Activated CD8-positive, alpha-beta memory T cell treated with anti-CD3 and anti-CD28 coated beads for 36 hours (primary cell): ENCODE results near the gene PDE4A. TPM values are rescaled to one million over a fixed set of nuclear protein-coding genes. Genes with fewer than 3 reads are reported as not detected.
"Not testable (repeated sequence)": the region's sequence is repeated elsewhere in the genome, so short reads cannot be mapped to it uniquely, and the experiment has no call there.

Experiments
- CTCF ChIA-PET: fragments of 350-600 bp; sonication (Branson Sonifier 250); formaldehyde crosslinking; loops from one replicate; lab custom pipeline; 2021; ENCODE audit warnings: antibody characterized with exemption; lab: Charles Lee
- POLR2A ChIA-PET: fragments of 350-600 bp; sonication (Branson Sonifier 250); formaldehyde crosslinking; loops from one replicate; lab custom pipeline; 2021; ENCODE audit warnings: antibody characterized with exemption; lab: Charles Lee
- total RNA-seq, 2 experiments: library from RNA; stranded (reverse); gene quantifications; one replicate each; pipeline ENCODE4 v1.2.3, GENCODE V29; 2021

The PDE4A gene
- total RNA-seq, 2 experiments from 2014 or later: 30.3 to 31.2 TPM

DNA sequence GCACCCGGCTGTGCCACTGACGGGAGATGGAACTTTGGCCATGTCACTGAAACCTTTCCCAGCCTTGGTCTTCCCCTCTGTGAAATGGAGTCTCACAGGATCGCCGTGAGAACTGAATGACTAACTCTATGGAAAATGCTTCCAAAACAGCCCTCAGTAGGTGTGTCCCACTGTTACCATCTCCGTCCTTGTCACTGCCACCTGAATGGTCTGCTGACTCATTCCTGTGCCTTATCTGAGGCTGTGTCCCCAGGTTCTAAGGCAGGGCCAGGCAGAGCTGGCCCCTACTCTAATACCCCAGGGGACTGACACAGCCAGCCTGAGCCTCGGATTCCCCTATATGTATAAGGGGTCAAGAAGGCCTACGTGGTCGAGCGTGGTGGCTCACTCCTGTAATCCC, 21.5 kb upstream of the PDE4A start:
- ChIA-PET CTCF (interaction anchor here (0.8 to 21.9 kb wide), 5 partner anchors 8 to 141 kb away, joined by 3 to 647 read pairs (median 4); partner anchors contain the start of gene PDE4A), POLR2A (no interaction called here)

DNA sequence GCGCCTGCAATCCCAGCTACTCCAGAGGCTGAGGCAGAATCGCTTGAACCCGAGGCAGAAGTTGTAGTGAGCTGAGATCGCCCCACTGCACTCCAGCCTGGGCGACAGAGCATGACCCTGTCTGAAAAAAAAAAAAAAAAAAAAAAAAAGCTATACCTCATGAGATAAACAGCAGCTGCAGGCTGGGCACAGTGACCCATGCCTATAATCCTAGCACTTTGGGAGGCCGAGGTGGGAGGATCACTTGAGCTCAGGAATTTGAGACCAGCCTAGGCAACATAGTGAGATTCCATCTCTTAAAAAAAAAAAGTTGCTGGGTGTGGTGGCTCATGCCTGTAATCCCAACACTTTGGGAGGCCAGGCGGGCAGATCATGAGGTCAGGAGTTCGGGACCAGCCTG, 21.0 kb upstream of the PDE4A start:
- CTCF ChIA-PET: interaction anchor here (0.8 to 21.9 kb wide), 6 partner anchors 9 to 141 kb away, joined by 3 to 647 read pairs (median 4); partner anchors contain the start of gene PDE4A

DNA sequence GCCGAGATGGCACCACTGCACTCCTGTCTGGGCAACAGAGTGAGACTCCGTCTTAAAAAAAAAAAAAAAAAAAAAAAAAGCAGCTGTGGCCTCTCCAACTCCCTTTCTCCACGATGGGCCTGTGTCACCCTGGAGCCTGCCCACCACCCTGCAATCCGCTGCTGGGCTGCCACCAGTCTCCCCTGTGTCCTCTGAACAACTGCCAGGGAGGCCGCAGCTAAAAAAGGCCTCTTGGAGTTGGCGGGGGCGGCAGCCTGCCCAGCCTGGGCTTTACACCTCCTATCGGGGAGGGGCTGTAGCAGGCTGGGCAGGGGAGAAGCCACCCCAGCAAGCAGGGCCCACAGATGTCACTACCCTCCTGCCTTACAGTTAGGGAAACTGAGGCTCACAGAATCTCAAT, 20.5 kb upstream of the PDE4A start:
- ChIA-PET POLR2A (no interaction called here), CTCF (interaction anchor here (0.8 to 21.9 kb wide), 7 partner anchors 9 to 142 kb away, joined by 3 to 647 read pairs (median 4); partner anchors contain the start of genes ICAM1 and PDE4A)

More for the DNA sequence above, 21.0 kb upstream of the PDE4A start:
- POLR2A ChIA-PET: not testable (repeated sequence)

DNA sequence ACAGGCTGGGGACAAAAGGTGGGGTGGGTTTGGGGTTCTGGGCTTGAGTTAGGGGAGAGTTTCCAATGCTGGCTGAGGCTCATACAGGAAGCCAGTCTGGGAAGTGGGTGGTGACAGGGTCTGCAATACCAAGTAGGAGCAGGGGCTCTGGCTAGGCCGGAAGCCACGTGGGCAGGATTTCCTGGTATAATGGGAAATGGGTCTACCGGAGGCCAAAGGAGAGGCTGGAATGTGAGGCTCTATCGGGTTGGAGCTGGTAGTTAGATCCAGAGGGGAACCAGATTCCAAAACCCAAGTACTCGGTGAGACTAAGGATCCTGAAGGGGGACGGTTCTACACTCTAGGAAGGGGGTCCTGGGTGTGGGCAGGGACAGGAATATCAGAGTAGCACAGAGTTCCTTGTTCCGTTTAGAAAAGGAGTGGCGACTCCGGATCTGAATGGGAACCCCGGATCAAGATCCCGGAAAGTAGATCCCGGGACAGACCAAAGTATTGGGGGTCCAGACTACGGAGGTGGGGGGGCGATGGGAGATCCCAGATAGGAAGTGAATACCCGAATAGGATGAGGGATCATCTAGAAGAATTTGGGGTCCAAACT, 17.8 kb upstream of the PDE4A start:
- CTCF ChIA-PET: interaction anchor here (2.0 to 21.9 kb wide), 7 partner anchors 11 to 149 kb away, joined by 5 to 647 read pairs (median 10); partner anchors contain the start of genes ICAM1 and PDE4A
- POLR2A ChIA-PET: interaction anchor here (4.9 kb wide), 1 partner anchor 15 kb away, joined by 27 read pairs; no protein-coding TSS in a partner anchor

DNA sequence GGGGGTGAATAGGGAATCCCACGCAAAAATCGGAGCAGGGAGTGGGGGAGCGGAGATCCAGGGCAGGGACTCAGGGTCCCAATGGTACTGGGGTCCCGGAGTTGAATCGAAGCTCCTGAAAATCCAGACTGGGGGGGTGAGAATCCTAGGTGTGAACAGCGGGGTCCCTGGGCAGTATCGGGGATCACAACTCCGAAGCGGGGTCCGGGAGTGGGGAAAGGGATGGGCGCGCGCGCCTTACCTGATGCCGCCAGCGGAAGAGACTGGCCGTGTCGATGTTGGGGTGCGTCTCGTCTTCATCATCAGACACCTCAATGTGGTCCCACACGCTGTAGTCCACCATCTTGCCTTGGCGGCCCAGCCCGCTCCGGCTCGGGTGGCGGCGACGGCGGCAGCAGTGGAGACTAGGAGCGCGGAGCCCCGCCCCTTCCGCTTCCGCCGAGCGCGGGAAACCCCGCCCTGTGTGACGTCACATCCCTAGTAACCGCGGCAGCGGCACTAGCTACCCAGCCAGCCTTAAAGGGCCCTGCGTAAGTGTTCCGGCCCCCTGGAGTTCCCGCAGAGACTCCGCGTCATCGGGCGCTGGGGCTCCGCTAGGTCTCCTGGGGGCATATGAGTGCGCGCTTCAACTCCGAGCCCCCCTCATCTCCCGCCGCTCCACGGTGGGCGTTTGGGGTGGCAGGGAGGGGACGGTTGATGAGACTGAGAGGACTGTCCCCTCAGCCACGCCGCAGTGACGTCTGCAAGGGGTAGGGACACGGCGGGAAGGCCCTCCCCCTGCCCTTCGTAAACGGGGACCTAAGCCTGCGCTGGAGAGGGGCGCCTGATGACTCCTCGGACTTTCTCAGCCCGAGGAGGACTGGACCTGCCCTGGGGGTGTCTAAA, 17.0 kb upstream of the PDE4A start, which contains the start of gene CDC37:
Gene CDC37, minus strand, starts transcription at position 406 of the 885 bp plus-strand sequence. Its CDS starts 63 bp downstream, at position 343.
- POLR2A ChIA-PET: interaction anchor here (0.5 to 4.9 kb wide), 5 partner anchors 9 to 25 kb away, joined by 3 to 27 read pairs (median 7); partner anchors contain the start of gene PDE4A
- CTCF ChIA-PET: interaction anchor here (0.6 to 21.9 kb wide), 25 partner anchors 10 to 255 kb away, joined by 3 to 647 read pairs (median 4); partner anchors contain the start of genes KRI1 and PDE4A

DNA sequence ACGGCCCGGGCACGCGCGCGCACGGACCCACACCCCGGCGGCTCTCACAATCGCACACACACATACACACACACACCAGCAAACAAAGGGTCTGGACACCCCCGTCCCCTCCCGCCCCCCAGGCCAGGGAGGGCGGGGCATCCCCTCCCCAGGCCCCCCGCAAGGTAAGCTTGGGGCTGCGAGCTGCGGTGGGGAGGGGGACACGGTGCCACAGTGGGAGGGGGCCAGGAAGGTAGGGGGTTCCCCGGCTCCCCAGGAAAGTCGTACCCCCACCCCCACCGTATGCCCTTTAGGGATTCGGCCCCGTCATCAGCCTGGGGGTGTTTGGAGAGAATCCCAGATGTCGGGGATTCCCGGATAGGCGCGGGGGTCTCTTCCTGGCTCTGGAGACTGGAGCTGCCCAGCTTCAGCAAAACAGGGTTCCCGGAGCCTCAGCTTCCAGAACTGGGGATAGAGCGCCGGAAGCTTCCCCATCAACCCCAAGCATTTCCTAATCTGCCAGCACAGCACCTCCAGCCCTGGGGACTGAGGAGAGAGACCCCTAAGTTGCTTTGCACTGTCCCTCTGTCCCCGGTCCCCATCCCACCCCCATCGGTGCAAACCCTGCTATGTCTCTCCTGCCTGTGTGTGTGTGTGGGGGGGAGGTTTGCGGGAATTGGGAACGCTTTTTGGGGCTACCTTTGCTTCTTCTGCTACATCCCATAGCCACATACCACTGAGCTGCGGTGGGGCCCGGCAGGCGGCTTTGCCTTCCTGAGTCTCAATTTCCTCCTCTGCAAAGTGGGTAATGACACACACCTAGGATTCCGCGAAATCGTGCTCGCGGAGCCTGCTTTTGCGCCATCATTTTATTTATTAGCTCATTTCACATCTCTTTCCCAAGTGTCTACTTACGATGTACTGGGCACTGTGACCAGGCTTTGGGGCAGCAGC, 15.2 kb upstream of the PDE4A start:
- ChIA-PET POLR2A (interaction anchor here (0.7 to 4.9 kb wide), 6 partner anchors 12 to 48 kb away, joined by 3 to 27 read pairs (median 7); no protein-coding TSS in a partner anchor), CTCF (interaction anchor here (0.7 to 21.9 kb wide), 16 partner anchors 8 to 239 kb away, joined by 3 to 647 read pairs (median 5); partner anchors contain the start of genes KRI1, PDE4A and RAVER1)

DNA sequence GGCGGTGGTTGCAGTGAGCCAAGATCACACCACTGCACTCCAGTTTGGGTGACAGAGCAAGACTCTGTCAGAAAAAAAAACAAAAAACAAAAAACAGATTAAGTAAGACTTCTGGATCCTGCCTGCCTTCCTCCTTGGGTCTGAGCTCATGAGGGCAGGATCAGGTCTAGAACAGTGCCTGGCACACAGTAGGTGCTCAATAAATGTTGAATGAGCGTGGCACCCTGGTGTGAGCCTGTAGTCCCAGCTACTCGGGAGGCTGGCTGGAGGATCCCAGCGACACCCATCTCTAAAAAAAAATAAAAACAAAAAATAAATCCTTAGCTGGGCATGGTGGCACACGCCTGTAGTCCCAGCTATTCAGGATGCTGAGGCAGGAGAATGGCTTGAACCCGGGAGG, 14.1 kb upstream of the PDE4A start:
- CTCF ChIA-PET: interaction anchor here (0.5 to 21.9 kb wide), 8 partner anchors 7 to 156 kb away, joined by 3 to 647 read pairs (median 3); partner anchors contain the start of gene PDE4A
- POLR2A ChIA-PET: interaction anchor here (0.6 to 4.9 kb wide), 6 partner anchors 11 to 97 kb away, joined by 3 to 27 read pairs (median 7); no protein-coding TSS in a partner anchor

DNA sequence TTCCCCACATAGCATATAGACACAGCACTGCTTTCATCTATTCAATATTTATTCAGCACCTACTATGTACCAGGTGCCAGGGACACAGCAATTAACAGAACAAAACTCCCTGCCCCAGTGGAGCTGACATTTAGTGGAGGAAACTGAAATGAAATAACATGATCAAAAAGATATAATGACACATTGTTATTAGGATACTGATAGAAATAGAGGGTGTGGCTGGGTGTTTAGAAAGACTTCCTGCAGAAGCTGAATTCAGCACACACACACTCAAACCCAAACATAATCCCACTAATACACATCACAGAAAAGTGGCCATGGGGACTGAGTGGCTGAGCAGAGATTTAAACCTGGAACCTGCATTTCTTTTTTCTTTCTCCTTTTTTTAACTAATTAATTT, 13.2 kb upstream of the PDE4A start:
- CTCF ChIA-PET: interaction anchor here (0.6 to 21.9 kb wide), 5 partner anchors 19 to 141 kb away, joined by 3 to 647 read pairs (median 4); partner anchors contain the start of genes ICAM1 and PDE4A
- POLR2A ChIA-PET: interaction anchor here (0.6 to 4.9 kb wide), 2 partner anchors 10 to 25 kb away, joined by 7 to 27 read pairs; no protein-coding TSS in a partner anchor

DNA sequence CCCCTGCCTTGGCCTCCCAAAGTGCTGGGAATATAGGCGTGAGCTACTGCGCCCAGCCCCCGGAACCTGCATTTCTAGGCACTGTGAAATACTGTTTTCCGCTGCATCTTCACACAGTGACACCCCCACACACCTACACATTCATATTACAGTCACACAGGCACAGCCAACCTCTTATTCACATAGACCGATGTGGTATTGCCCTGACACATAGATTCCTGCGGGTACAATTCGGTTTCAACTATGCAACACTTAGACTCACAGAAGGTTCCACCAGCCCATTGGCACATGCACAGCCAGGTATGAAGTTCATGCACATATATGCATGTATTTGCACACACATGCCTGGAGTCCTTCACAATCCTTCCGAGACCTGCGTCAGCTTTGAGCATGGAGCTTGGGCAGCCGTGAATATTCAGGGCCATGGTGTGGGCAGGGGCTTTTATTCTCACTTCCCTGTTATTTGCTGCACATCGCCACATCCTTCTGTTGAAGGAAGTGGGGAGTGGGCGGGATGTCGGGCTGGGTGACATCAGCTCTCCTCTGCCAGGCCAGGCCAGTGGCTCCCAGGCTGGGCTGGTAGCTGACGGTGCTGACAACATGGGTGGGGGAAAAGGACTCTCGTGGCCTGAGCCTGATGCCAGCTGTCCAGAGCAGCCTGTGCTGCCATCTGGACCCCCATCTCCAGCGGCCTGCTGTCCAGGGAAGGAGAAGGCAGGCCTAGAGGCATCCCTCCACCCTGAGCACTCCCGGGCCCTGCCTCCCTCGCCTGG, 11.6 kb upstream of the PDE4A start:
- ChIA-PET CTCF (interaction anchor here (1.0 to 21.9 kb wide), 3 partner anchors 18 to 138 kb away, joined by 3 to 647 read pairs (median 4); partner anchors contain the start of genes ICAM1 and PDE4A), POLR2A (interaction anchor here (0.8 to 2.0 kb wide), 7 partner anchors 10 to 187 kb away, joined by 3 to 12 read pairs (median 4); partner anchors contain the start of genes ICAM1 and KEAP1)

DNA sequence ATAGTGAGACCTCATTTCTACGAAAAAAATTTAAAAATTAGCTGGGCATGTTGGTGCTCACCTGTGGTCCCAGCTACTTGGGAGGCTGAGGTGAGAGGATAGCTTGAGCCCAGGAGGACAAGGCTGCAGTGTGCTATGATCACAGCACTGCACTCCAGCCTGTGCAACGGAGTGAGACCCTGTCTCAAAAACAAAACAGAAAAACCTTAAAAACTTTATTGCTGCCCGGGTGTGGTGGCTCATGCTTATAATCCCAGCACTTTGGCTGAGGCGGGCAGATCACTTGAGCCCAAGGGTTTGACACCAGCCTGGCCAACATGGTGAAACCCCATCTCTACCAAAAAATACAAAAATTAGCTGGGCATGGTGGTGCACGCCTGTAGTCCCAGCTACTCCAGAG, 9.1 kb upstream of the PDE4A start:
- POLR2A ChIA-PET: interaction anchor here (0.7 to 1.4 kb wide), 2 partner anchors 16 to 30 kb away, joined by 3 to 5 read pairs; partner anchors contain the start of gene TYK2

DNA sequence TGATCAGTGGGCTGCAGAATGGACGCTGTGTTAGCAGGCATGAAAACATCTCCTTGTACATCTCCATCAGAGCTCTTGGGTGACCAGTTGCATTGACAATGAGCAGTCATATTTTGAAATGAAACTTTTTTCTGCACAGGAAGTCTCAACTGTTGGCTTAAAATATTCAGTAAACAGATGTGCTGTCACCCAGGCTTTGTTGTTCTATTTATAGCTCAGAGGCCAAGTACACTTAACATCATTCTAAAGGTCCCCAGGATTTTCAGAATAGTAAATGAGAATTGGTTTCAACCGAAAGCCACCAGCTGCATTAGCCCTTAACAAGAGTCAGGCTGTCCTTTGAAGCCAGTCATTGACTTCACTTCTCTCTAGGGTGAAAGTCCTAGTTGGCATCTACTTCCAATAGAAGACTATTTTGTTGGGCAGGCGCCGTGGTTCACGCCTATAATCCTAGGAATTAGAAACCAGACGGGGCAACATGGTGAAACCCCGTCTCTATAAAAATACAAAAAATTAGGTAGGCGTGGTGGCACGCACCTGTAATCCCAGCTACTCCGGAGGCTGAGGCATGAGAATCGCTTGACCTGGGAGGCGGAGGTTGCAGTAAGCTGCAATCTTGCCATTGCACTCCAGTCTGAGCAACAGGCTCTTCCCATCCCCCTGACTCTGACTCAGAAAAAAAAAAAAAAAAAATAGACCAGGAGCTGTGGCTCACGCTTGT, 7.9 kb upstream of the PDE4A start:
- ChIA-PET CTCF (interaction anchor here (0.7 to 21.9 kb wide), 9 partner anchors 8 to 153 kb away, joined by 3 to 647 read pairs (median 5); partner anchors contain the start of genes CDC37 and PDE4A), POLR2A (interaction anchor here (0.6 to 1.5 kb wide), 8 partner anchors 8 to 1596 kb away, joined by 3 to 9 read pairs (median 4); partner anchors contain the start of genes CDC37 and PDE4A)

More for the DNA sequence above, 9.1 kb upstream of the PDE4A start:
- CTCF ChIA-PET: interaction anchor here (3.4 to 21.9 kb wide), 2 partner anchors 15 to 152 kb away, joined by 13 to 647 read pairs; partner anchors contain the start of gene PDE4A

DNA sequence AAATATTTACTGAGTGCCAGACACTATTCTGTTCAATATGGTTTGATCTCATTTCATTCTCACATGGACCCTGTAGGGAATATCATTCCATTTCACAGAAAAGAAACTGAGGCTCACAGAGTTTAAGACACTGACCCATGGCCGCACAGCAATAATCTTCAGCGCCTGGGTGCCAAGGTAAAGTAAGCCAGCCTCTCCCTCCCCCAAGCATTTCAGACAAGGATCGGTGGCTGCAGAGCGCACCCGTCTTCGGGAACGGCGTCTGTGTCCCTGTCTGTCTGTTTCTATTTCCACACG, 4.3 kb upstream of the PDE4A start:
- POLR2A ChIA-PET: interaction anchor here (4.3 kb wide), 1 partner anchor 11 kb away, joined by 27 read pairs; the partner anchor contains the start of gene CDC37

DNA sequence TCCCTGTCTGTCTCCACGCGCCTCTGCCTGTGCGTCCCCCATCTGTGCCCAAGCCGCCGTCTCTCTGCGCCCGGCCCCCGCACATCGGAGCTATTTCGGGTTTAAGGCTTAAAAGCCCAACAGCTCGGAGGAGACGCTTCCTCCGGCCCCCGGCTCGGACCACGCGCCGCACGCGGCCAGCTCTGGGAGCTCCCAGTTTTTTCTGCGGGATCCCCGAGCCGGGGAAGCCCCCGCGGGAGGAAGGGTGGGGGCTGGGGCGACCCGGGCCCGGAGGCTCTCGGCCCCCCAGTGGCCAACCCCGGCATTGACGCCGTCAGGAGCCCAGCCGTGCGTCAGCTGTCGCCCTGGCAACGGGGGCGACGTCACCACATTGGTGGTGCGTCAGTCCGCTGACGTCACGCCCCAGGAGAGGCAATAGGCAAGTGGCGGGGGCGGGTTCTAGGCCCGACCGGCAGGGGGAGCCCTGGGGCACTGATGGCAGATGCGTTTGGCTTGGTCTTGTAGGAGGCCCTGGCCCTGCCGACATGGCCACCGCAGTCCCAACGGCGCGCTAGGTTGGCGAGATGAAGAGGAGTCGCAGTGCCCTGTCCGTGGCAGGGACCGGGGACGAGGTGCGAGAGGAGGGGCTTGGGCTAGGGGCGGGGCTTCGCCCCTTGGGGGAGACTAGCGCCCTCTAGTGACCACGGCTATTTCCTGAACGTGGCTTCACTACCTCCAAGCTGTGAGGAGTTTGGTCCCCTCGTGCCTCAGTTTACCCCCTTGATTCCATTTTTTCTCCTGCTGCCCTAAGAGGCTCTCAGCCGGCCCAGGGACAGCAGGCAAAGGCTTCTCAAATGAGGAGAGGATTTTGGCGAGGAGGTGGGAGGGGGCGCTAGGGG, 3.7 kb upstream of the PDE4A start:
- POLR2A ChIA-PET: interaction anchor here (3.0 to 4.3 kb wide), 2 partner anchors 8 to 12 kb away, joined by 12 to 27 read pairs; partner anchors contain the start of gene CDC37
- CTCF ChIA-PET: interaction anchor here (0.6 to 22.5 kb wide), 20 partner anchors 8 to 312 kb away, joined by 3 to 647 read pairs (median 3); partner anchors contain the start of genes CDC37, ICAM1, KEAP1 and PDE4A

More for the DNA sequence above, 4.3 kb upstream of the PDE4A start:
- CTCF ChIA-PET: interaction anchor here (0.6 to 22.5 kb wide), 14 partner anchors 7 to 312 kb away, joined by 3 to 647 read pairs (median 3); partner anchors contain the start of genes CDC37, ICAM1, KEAP1 and PDE4A
